GM19023 (cell line): ENCODE measurements around the gene STAB1.

Experiments
- ATAC-seq: cut with Tn5 transposase; IDR thresholded peaks from one replicate; pipeline ENCODE4 v1.9.1; 2021; ENCODE audit warnings: mild to moderate bottlenecking, moderate library complexity; ENCODE audit not compliant: unreplicated experiment

Gene STAB1

GRCh38 chr3:52494886-52495495 lies at the start of gene STAB1:
Gene STAB1, plus strand, starts transcription at chr3:52495338. Its CDS starts 76 bp downstream, at chr3:52495414.
- no peak for ATAC-seq

GRCh38 chr3:52446042-52446441 lies 49.1 kb upstream of the STAB1 start:
- no peak for ATAC-seq

DNA sequence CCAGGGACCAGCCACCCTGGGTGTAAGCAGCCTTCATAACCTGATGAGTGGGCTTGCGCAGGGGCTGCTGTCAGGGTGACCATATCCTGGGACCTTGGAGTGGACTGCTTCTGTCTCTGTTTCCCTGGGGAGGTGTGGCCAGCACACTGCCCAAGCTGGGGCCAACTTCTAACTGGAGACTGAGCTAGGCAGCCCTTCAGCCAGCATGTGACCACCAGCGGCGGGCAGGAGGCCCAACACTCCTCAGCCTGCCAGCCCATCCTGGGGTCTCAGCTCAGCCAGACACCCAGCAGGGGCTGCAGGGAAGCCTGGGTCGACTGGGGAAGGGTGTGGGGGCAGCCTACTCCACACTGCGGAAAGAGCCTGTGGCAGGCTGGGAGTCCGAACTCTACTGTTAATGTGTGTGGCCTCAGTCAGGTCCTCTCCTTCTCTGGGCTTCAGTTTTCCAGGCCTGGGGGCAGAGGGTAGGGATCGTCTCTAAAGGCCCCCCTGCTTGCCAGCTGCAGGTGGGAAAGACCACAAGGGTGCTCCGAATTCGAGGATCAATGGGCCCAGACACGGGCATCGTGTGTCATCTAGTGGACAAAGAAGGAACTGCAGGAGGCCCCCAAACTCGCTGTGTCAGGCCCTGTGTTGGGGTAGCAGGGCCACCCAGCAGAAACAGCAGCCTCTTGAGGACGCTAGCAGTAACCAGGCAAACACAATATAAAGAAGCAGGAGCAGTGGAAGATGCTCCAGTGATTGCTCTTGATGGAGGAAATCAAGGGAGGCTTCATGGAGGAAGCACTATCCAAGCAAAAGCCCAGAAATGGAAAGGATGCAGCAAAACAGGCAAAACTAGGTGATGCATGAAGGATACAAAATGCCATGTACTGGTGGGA lies 48.3 kb upstream of the STAB1 start:
- no peak for ATAC-seq

DNA sequence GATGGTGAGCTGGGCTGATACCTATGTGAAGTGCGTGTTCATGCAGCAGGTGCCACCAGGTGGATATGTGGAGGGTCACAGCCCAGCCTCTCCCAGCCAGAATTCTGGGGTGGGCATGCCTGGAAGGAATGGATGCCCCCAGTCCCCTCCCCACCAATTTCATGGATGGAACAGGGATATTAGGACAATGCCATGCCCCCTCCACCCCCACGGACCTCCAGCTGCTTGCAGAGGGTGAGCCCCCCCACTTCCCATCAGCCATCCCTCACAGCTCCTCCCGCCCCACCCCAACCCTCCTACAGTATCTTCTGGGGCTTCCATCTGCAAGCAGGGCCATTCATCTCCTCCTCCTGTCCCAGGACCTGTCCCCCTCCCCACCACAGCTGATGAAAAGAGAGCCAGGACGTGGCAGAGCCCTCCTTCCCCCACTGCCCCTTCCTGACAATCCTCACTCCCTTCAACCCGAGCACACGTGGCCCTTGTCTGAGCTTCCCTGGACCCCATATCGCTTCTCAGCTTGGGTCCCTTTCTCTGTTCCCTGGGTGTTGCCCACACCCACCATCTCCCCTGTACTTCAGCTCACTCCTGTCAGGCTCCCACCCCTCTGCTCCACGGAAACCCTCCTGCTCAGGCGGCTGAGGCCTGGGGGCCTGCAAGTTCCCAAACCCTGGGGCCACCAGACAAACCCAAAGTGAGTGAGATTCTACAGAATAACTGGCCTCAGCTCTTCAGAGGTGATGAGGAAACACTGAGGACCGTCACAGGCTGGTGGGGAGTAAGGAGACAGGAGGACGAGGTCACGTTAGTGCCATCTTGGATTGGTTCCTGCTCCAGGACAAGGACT lies 47.4 kb upstream of the STAB1 start:
- no peak for ATAC-seq

DNA sequence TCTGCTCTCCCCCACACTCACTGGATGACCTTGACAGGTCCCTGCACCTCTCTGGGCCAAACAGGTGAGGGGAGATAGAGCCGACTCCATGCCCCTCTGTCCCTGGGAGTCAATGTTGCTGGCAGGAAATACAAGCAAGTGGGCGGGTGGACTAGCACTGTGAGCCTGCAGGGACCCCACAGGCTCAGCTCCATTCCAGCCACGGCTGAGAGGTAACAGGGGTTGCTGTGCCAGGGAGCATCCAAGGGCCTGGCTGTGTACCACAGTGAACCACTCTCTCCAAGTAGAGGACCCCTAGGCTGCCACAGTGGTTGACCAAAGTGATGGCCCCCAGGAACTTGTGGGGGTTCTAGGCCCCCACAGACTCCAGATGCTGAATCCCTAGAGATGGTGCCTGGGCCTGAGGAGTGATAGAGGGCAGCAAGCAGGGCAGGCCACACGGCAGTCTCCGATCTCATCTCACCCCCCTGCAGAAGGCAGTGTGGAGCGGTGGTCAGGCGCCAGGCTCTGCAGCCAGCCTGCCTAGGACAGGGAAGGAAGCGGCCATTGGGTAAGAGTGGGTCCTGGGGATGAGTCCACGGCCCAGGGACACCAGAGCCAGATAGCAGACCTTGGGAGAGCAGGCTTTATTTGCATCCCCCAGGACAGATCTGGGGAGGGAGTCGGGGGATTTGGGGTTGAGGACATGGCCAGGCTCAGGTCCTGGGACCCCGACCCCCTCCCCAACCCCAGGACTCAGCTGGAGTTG lies 44.5 kb upstream of the STAB1 start:
- no peak for ATAC-seq

GRCh38 chr3:52451237-52452083 lies 43.7 kb upstream of the STAB1 start:
- ATAC-seq: no peak

- ATAC-seq: no peak
Measured at GRCh38 chr3:52452126-52452525, 43.0 kb upstream of the STAB1 start.

DNA sequence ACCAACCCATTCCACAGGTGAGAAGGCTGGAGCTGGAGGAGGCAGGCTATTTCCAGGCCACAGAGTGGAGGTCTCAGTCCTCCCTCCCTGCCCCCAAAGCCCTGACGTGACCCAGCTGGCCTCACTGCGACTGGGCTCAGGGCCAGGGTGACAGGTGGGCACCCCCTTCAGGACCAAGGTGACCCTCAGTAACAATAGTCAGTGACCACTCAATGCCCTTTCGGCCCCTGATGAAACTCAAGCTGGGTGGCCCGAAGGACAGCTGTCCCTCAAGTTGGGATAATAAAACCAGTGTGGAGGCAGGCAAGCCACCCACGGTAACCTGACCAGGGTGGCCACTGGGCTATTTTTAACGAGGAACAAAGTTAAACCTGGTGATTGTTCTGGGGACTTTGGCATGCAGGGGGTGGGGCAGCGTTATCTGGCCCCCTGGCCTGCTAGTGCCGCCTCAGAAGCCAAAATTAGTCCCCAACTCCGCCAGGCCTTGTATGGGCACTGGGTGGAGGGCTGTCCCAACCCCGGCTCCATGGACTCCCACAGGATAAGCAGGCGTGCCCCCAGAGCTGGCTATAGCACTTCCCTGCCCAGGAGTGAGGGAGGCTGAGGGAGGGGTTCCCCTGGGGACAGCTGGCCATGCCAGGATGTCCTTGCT lies 42.4 kb upstream of the STAB1 start:
- ATAC-seq: no peak

DNA sequence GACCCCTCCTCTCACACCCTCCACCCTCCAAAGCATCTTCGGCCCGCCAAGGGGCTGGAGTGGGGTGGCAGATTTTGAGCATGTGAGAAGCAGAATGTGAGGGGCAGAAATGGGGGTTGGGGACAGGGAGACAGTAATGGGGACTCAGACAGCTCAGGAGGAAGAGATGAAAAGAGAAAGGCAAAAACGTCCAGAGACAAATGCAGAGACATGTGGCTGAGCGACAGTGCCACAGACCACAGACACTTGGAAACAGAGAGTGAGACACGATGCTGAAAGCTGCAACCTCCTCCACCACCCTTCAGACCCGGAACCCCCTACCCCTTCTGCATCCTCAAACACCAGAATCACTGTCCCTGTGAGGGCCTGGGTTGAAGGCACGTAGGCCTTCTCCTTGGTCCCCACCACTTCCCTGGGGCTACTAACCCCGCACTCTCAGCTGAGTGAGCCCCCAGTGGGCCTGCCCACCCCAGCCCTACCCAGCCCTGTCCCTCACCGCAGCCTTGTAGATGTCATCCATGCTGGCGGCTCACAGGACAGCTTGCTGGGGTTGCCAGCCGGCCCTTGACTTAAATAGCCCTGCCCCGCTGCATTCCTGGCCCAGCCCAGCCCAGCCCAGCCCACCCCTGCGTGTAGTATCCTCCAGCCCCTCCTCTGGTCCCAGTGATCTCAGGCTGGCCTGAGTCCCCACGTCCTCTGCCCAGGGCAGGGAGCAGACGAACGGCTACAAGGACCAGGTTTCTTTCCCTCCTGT lies 41.5 kb upstream of the STAB1 start, which contains the start of gene TNNC1:
Gene TNNC1 (minus strand): TSS at position 546 of the 754 bp plus-strand sequence. CDS start 26 bp downstream, at position 520.
- ATAC-seq: no peak

DNA sequence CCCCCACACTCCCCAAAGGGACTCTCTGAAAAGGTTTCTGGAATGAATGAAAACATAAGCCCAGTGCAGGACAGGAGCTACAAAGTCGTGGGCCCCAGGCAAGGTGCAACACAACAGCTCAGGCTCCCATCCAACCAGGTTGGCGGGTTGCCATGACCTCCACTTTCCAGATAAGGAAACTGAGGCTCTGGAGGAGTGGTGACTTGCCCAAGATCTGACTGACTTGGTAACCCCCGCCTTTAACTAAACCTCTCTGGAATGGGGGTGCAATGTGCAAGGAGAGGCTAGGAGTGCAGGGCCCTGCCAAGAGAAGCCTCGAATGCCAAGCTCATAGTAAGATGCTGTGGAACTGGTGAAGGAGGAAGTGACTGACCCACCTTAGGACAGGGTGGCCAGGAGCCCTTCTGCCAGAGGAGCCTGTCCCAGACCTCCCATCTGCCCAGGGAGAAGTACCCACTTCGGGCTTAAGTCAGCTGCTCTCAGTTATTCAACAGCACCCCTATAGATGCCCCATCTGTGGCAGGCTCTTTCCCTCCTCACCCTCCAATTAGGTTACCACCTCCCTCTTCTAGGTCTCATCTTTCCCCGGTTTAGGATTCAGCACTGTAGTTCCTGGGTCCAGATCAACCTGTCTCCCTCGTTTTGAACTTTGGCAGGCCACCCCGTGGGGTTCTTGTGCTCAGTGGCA lies 40.7 kb upstream of the STAB1 start:
- no peak for ATAC-seq

- ATAC-seq: no peak
Measured at GRCh38 chr3:52454938-52455282, 40.2 kb upstream of the STAB1 start.

- peak; percentile 82 for ATAC-seq
Measured at GRCh38 chr3:52455283-52456168, 39.6 kb upstream of the STAB1 start, which contains the start of gene NISCH. Gene NISCH, plus strand, starts transcription at chr3:52455604. Its CDS starts 38 bp downstream, at chr3:52455642.

- ATAC-seq: no peak
Measured at GRCh38 chr3:52456169-52456799, 38.9 kb upstream of the STAB1 start.

- no peak for ATAC-seq
Measured at GRCh38 chr3:52456800-52457183, 38.3 kb upstream of the STAB1 start.

GRCh38 chr3:52458031-52458760 lies 36.9 kb upstream of the STAB1 start:
- no peak for ATAC-seq
